Measurements from ENCODE around the gene RHEB.

The RHEB gene

GRCh38 chr7:151447901-151448260, 71.8 kb downstream of the RHEB start:
- peaks cover 6% of the 10 kb centered on the region for H3K4me1 ChIP-seq
- peak overlapping the region; percentile 85 for H3K4me2 ChIP-seq
- no peak overlapping the region for H3K27ac ChIP-seq
- H3K9me3 ChIP-seq: no peaks in the 10 kb centered on the region
- no peaks in the 10 kb centered on the region; the same call in 1 of the 2 replicates for H4K20me1 ChIP-seq
- no peaks in the 10 kb centered on the region for H3K36me3 ChIP-seq
- H3K4me3 ChIP-seq: peak overlapping the region; percentile 66
- no peaks in the 10 kb centered on the region for H3K27me3 ChIP-seq
- no peak overlapping the region; the same call in 1 of the 2 replicates for H3K9ac ChIP-seq
- TF ChIP-seq Cebpa-rat (IDR thresholded peaks at IDR 0.05): no peak

- Histone ChIP-seq H3K9me3 (no peaks in the 10 kb centered on the region), H4K20me1 (no peaks in the 10 kb centered on the region; the same call in 1 of the 2 replicates), H3K4me3 (no peak overlapping the region), H3K27ac (no peak overlapping the region), H3K36me3 (no peaks in the 10 kb centered on the region), H3K9ac (no peak overlapping the region), H3K27me3 (no peaks in the 10 kb centered on the region), H3K4me2 (no peak overlapping the region), H3K4me1 (peaks cover 10% of the 10 kb centered on the region)
- TF ChIP-seq Cebpa-rat (IDR thresholded peaks at IDR 0.05): no peak
Observed at GRCh38 chr7:151447312-151447711, 72.4 kb downstream of the RHEB start.

- Histone ChIP-seq H3K36me3 (no peaks in the 10 kb centered on the region), H3K27me3 (no peaks in the 10 kb centered on the region), H3K9me3 (no peaks in the 10 kb centered on the region), H3K4me2 (no peak overlapping the region), H3K9ac (no peak overlapping the region), H3K4me3 (no peak overlapping the region), H4K20me1 (no peaks in the 10 kb centered on the region; the same call in 1 of the 2 replicates), H3K27ac (no peak overlapping the region), H3K4me1 (peaks cover 19% of the 10 kb centered on the region)
- no peak for TF ChIP-seq Cebpa-rat (IDR thresholded peaks at IDR 0.05)
Observed at GRCh38 chr7:151446412-151446811, 73.3 kb downstream of the RHEB start.

GRCh38 chr7:151444632-151445031, 75.1 kb downstream of the RHEB start:
- TF ChIP-seq Cebpa-rat (IDR thresholded peaks at IDR 0.05): no peak
- peaks cover 10% of the 10 kb centered on the region for H3K27me3 ChIP-seq
- H3K27ac ChIP-seq: no peak overlapping the region
- no peak overlapping the region for H3K4me3 ChIP-seq
- H3K9me3 ChIP-seq: no peaks in the 10 kb centered on the region
- H3K36me3 ChIP-seq: no peaks in the 10 kb centered on the region
- no peak overlapping the region for H3K4me2 ChIP-seq
- peaks cover 37% of the 10 kb centered on the region for H3K4me1 ChIP-seq
- no peaks in the 10 kb centered on the region for H4K20me1 ChIP-seq
- H3K9ac ChIP-seq: no peak overlapping the region

GRCh38 chr7:151442776-151443496, 76.8 kb downstream of the RHEB start:
- no peak for TF ChIP-seq Cebpa-rat (IDR thresholded peaks at IDR 0.05)
- H3K4me1 ChIP-seq: peaks cover 37% of the 10 kb centered on the region
- 0 out of 2 replicates have a peak overlapping the region, but pooled peaks have one; percentile 94 for H3K4me2 ChIP-seq
- no peaks in the 10 kb centered on the region for H4K20me1 ChIP-seq
- H3K27me3 ChIP-seq: peaks cover 23% of the 10 kb centered on the region
- no peak overlapping the region for H3K4me3 ChIP-seq
- H3K9me3 ChIP-seq: no peaks in the 10 kb centered on the region
- H3K9ac ChIP-seq: no peak overlapping the region
- H3K36me3 ChIP-seq: no peaks in the 10 kb centered on the region
- H3K27ac ChIP-seq: no peak overlapping the region

- H3K27me3 ChIP-seq: peaks cover 23% of the 10 kb centered on the region
- no peak overlapping the region for H3K9ac ChIP-seq
- no peaks in the 10 kb centered on the region for H3K36me3 ChIP-seq
- H3K4me3 ChIP-seq: no peak overlapping the region
- H3K27ac ChIP-seq: no peak overlapping the region
- H3K9me3 ChIP-seq: no peaks in the 10 kb centered on the region
- TF ChIP-seq Cebpa-rat (IDR thresholded peaks at IDR 0.05): no peak
- H4K20me1 ChIP-seq: no peaks in the 10 kb centered on the region
- peaks cover 36% of the 10 kb centered on the region for H3K4me1 ChIP-seq
- peak overlapping the region; percentile 94 for H3K4me2 ChIP-seq
Observed at GRCh38 chr7:151440799-151441445, 78.8 kb downstream of the RHEB start.

GRCh38 chr7:151439855-151440798, 79.6 kb downstream of the RHEB start, which contains the start of gene CRYGN:
Gene CRYGN (minus strand): TSS chr7:151440141. CDS start chr7:151439917, 224 bp downstream.
- H3K4me2 ChIP-seq: peak within 1 kb of the TSS; percentile 94
- H3K36me3 ChIP-seq: no peaks in the 10 kb centered on the region
- H4K20me1 ChIP-seq: no peaks in the 10 kb centered on the region
- no peaks in the 10 kb centered on the region for H3K9me3 ChIP-seq
- H3K27ac ChIP-seq: no peak within 1 kb of the TSS
- no peak for TF ChIP-seq Cebpa-rat (IDR thresholded peaks at IDR 0.05)
- H3K4me3 ChIP-seq: peak within 1 kb of the TSS; percentile 60
- 0 out of 2 replicates have a peak within 1 kb of the TSS, but pooled peaks have one; percentile 38 for H3K9ac ChIP-seq
- H3K4me1 ChIP-seq: peaks cover 36% of the 10 kb centered on the region
- peaks cover 23% of the 10 kb centered on the region for H3K27me3 ChIP-seq

GRCh38 chr7:151438864-151439601, 80.7 kb downstream of the RHEB start:
- Histone ChIP-seq H3K4me1 (peaks cover 36% of the 10 kb centered on the region), H3K9me3 (no peaks in the 10 kb centered on the region), H3K27me3 (peaks cover 23% of the 10 kb centered on the region), H3K4me2 (peak overlapping the region; percentile 94), H3K9ac (no peak overlapping the region), H3K27ac (no peak overlapping the region), H4K20me1 (no peaks in the 10 kb centered on the region), H3K4me3 (peak overlapping the region; percentile 60; the same call in 1 of the 2 replicates), H3K36me3 (no peaks in the 10 kb centered on the region)
- no peak for TF ChIP-seq Cebpa-rat (IDR thresholded peaks at IDR 0.05)

Measured in BLaER1 (cell line).